Muscle layer of duodenum (tissue), 2 donors: ENCODE results near the gene ARHGAP10.

Experiments used
- H3K27ac ChIP-seq: one replicate; pipeline ENCODE4 v1.7.0; 2013; ENCODE audit warnings: mild to moderate bottlenecking, low read length
- H3K27me3 ChIP-seq: one replicate; pipeline ENCODE4 v1.7.0; 2013; ENCODE audit warnings: low read depth, mild to moderate bottlenecking, control low read depth, low read length
- H3K36me3 ChIP-seq, 2 donors: one replicate each; pipeline ENCODE4 v1.7.0; 2013; ENCODE audit warnings: low read length in 2 of 2, control low read depth in 1 of 2, mild to moderate bottlenecking in 1 of 2; ENCODE audit not compliant: insufficient read depth in 2 of 2, control insufficient read depth in 1 of 2
- H3K4me1 ChIP-seq, 2 donors: one replicate each; pipeline ENCODE4 v1.7.0; 2013; ENCODE audit warnings: low read length in 2 of 2, mild to moderate bottlenecking in 2 of 2, control low read depth in 1 of 2, moderate library complexity in 1 of 2; ENCODE audit not compliant: insufficient read depth in 2 of 2, control insufficient read depth in 1 of 2
- H3K4me3 ChIP-seq, 2 donors: one replicate each; pipeline ENCODE4 v1.7.0; 2013; ENCODE audit warnings: low read length in 2 of 2, low read depth in 1 of 2, mild to moderate bottlenecking in 1 of 2
- H3K9me3 ChIP-seq, 2 donors: one replicate each; pipeline ENCODE4 v1.7.0; 2013; ENCODE audit warnings: low read length in 2 of 2, control low read depth in 1 of 2, mild to moderate bottlenecking in 1 of 2; ENCODE audit not compliant: control insufficient read depth in 1 of 2
- donor health status: healthy.

ARHGAP10 gene

DNA sequence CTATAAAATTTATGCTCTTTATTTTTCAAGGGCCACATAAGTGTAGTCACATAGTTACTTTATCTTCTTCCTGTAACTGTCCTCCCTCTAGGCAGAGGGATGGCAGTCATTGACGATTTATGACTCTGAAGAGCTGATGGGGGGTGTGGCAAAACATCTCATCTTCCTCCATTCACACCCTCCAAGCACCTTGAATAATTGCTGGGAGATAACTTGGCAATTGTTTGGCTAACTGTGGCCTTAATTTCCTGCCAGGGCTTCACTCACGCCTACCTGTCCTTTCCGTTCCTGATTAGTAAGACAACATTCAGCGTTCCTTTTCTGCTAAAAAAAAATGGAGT lies 329.2 kb downstream of the ARHGAP10 start:
- Histone ChIP-seq H3K36me3 (peaks cover 2 to 10% of the 10 kb centered on the region in 2 donors), H3K27me3 (no peaks in the 10 kb centered on the region), H3K4me1 (peaks cover 0 to 30% of the 10 kb centered on the region in 2 donors), H3K4me3 (no peak overlapping the region), H3K27ac (no peak overlapping the region), H3K9me3 (no peaks in the 10 kb centered on the region)

DNA sequence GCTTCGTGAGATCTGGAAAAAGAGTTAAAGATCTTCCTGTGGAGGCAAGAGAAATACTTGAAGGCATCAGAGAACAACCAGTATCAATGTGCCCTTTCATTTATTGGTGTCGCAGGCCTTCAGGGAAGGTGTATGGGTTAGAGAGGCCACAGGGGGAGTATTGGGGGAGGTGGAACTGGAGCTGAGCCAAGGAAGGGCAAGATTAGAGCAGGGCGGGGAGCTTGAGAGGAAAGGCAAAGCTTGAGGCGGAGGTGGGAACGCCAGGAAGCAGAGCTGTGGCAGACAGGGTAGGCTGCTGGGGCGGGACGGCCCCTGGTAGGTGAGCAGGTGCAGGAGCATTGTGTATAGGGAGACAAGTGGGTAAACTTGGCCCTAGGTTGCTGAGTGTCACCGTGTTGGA lies 329.9 kb downstream of the ARHGAP10 start:
- no peaks in the 10 kb centered on the region for H3K27me3 ChIP-seq
- no peak overlapping the region for H3K4me3 ChIP-seq
- H3K4me1 ChIP-seq, result peaks cover 0 to 27% of the 10 kb centered on the region in 2 donors
- H3K36me3 ChIP-seq, result peaks cover 6 to 10% of the 10 kb centered on the region in 2 donors
- no peaks in the 10 kb centered on the region for H3K9me3 ChIP-seq
- H3K27ac ChIP-seq, result no peak overlapping the region

DNA sequence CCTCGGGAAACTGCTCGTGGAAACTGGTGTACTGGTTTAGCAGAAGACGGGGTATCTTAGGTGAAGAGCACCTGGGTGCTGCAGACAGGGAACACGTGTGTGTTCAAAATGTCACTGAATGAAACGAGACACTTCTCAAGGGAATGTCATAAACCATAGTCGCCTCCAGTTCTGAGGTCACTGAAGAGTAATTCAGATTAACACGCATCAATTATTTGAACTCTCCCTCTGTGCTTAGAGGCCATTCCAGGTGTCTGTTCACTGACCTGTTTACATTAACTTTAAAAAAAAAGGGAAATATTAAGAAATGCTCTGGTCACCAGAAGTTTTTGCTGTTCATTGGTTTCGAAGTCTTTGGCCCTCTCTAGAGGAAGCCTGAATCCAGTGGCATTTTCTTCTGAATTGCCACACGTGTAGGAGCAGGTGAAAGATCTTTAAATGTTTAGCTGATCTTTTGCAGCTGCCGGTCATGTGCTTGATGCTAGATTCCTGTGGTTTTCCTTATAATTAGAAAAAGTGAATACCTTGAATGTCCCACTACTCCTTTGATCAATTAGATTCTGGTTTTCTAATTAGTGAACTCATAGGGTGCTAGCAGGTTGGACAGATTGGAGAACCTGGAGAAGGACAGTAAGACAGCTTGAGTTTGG lies 330.5 kb downstream of the ARHGAP10 start:
- no peak overlapping the region for H3K4me3 ChIP-seq
- peaks cover 0 to 20% of the 10 kb centered on the region in 2 donors for H3K4me1 ChIP-seq
- peaks cover 6 to 10% of the 10 kb centered on the region in 2 donors for H3K36me3 ChIP-seq
- no peak overlapping the region for H3K27ac ChIP-seq
- no peaks in the 10 kb centered on the region for H3K27me3 ChIP-seq
- H3K9me3 ChIP-seq, result no peaks in the 10 kb centered on the region

DNA sequence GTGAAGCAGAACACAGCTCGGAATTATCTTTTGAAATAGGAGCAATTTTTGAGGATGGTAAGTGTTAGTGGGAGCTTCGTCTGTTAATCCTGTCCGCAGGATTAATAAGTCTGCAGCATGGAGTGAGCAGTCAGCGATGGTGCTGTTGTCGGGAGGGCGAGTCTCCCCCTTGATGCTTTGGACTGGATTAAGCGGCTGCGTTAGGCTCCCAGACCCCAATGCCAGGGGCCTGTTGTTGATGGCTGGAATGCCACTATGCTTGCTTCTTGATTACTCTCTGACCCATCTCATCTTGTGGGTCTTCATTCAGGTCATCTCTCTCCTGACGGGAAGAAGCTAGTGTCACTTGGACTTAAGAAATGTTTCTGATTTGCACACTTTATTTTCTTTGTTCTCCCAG lies 332.6 kb downstream of the ARHGAP10 start:
- Histone ChIP-seq H3K36me3 (peaks cover 6 to 10% of the 10 kb centered on the region in 2 donors), H3K4me3 (no peak overlapping the region), H3K9me3 (no peaks in the 10 kb centered on the region), H3K27ac (no peak overlapping the region), H3K27me3 (no peaks in the 10 kb centered on the region), H3K4me1 (peaks cover 0 to 12% of the 10 kb centered on the region in 2 donors)

DNA sequence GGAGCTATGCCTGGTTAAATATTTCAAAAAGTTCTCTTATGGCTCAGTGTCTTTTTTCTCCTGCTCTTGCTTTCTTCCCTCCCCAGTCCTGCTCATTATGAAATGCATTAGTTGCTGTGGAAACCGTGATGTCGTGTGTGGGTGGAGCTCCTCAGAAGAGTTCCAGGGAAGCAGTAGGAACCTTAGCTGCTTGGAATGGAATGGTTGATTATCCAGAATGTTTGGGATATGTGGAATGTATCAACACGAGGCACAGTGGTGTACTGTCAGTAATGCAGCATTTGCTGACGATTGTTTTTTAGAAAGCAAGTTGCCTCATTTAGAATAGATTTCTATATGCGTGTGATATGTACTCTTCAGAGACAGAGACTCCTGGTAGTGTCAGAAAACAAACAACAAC lies 333.2 kb downstream of the ARHGAP10 start:
- Histone ChIP-seq H3K4me3 (no peak overlapping the region), H3K27ac (no peak overlapping the region), H3K4me1 (peaks cover 0 to 19% of the 10 kb centered on the region in 2 donors), H3K36me3 (peaks cover 6 to 10% of the 10 kb centered on the region in 2 donors), H3K27me3 (no peaks in the 10 kb centered on the region), H3K9me3 (no peaks in the 10 kb centered on the region)

DNA sequence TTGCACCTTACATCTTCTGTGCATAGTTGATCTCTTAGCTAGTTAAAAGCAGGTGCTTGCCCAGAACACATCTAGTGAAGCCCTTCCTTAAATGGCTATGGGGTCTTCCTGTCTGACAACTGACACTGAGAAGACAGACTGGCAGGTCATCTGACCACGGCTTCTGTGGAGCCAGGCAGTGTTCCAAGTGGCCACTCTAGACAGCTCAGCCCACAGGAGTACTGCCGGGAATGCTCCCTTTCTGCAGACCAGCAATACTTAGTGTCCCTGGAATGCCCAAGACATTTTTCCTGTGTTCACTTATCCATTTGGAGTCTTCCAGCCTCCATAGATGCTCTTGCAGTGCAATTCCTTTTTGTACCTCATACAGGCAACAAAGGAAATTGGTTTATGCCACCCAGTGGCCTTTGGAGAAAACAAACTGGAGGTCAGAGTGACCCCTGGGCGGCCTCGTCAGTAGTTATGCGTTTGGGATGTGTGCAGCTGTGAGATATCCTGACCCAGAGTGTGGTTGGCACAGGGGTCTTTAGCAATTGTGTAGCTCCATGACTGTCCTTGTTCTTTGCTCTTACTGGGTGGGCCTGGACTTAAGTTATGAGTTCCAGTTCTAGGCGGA lies 335.5 kb downstream of the ARHGAP10 start:
- Histone ChIP-seq H3K4me1 (peaks cover 0 to 21% of the 10 kb centered on the region in 2 donors), H3K27ac (no peak overlapping the region), H3K9me3 (no peaks in the 10 kb centered on the region), H3K27me3 (no peaks in the 10 kb centered on the region), H3K4me3 (no peak overlapping the region), H3K36me3 (peaks cover 6 to 16% of the 10 kb centered on the region in 2 donors)

DNA sequence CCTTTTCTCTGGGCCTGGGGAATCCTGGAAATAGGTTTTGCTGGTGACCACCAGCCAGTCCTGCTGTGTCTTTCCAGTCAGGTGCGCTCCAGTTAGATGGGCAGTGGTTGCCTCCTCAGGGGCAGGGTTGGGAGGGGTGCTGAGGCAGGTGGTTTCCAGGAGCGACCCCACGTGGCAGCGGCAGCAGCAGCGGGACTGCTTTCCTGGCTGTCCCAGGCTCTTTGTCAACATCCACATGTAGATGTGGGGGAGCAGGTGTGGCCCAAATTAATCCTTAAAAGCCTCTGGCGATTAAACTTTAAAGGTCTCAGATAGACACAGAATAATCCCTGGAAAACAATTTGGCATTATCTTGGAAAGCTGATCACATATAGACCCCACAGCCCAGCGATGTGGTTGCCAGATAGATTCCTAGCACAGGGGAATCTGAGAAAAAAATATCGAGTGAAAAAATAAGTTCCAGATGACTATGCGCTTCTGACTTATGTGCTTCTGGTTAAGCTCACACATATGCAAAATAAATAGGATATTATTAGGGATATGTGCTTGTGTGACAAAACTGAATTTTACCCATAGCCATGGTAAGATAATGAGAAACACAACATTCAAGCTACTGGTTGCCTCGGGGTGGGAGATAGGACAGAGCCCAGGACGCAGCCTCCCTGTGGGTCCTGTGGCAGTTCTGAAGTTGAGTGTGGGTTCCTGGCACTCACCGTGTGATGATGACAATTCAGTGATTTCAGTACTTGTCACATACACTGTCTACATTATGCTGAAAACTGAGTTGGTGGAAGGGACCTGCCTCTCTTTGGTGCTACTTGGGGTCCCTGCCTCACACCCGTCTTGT lies 336.4 kb downstream of the ARHGAP10 start:
- Histone ChIP-seq H3K4me3 (no peak overlapping the region), H3K4me1 (peaks cover 0 to 21% of the 10 kb centered on the region in 2 donors), H3K27me3 (no peaks in the 10 kb centered on the region), H3K27ac (no peak overlapping the region), H3K9me3 (no peaks in the 10 kb centered on the region), H3K36me3 (peaks cover 6 to 23% of the 10 kb centered on the region in 2 donors)

DNA sequence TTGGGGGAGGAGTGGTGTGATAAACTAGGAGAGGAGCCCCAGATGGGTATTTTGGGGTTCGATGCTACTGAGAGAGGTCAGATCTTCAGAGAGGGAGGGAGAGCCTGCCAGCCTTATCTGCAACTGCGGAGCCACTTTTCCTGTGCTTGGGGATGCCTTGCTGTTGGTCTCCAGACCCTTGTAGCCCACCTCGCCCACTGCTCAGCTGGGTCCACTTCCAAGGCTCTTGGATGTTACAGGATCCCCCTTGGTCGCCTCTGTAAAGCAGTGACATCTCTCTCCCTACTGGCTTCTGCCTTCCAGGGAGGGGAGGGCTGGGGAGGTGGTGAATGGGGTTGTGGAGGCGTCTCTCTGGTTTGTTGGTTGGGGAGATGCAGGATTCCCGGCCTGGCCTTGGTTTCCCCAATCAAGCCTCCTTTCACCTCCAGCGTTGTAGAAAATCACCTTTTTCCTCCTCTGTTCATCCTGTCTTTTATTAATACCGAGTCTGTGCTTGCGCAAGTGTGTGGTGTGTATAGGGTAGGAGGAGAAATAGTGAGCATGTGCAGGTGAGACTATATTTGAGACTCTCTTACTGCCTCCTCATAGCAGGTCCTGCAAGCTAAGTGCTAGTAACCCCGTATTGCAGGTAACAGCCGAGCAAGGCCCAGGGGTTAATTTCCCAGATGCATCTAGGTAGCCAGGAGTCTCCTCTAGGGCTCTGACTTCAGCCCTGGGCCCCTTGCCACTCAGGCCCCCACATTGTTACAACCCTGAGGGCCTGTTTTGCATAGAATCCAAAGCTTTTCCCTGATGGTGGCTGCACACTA lies 337.4 kb downstream of the ARHGAP10 start:
- no peak overlapping the region for H3K27ac ChIP-seq
- H3K9me3 ChIP-seq, result peaks cover 0 to 2% of the 10 kb centered on the region in 2 donors
- H3K4me3 ChIP-seq, result no peak overlapping the region
- H3K4me1 ChIP-seq, result peaks cover 0 to 21% of the 10 kb centered on the region in 2 donors
- H3K36me3 ChIP-seq, result peaks cover 7 to 25% of the 10 kb centered on the region in 2 donors
- H3K27me3 ChIP-seq, result no peaks in the 10 kb centered on the region

DNA sequence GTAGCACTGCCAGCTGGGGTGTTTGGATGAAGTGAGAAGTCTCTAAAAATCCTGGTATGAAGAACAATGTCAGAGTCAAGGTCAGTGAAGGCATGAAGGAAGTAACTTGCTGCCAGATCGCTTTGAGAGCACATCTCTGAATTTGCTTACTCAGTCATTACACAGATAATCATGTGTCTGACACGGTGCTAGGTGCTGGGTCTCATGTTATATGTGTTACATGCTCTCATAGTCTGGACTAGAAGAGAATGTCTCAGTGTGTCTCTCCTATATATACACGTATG lies 337.9 kb downstream of the ARHGAP10 start:
- no peak overlapping the region for H3K4me3 ChIP-seq
- H3K9me3 ChIP-seq, result peaks cover 1 to 7% of the 10 kb centered on the region in 2 donors
- peaks cover 0 to 18% of the 10 kb centered on the region in 2 donors for H3K4me1 ChIP-seq
- no peaks in the 10 kb centered on the region for H3K27me3 ChIP-seq
- H3K27ac ChIP-seq, result no peak overlapping the region
- H3K36me3 ChIP-seq, result peaks cover 12 to 30% of the 10 kb centered on the region in 2 donors

DNA sequence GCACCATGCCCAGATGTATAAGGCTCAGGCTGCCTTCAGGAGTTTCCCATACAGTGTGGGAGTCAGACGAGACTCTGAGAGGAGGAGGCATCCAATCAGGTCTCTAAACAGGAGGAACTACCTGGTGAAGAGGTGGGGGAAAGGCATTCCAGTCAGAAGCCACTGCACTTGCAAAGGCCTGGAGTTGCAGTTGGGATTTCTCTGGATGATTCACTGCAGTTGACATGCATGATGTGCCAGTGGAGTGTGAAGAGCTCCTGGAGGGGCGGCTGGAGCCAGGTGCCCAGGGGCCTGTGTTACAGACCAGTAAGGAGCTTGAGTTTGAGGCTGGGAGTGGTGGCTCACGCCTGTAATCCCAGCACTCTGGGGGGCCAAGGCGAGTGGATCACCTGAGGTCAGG lies 339.1 kb downstream of the ARHGAP10 start:
- no peaks in the 10 kb centered on the region for H3K27me3 ChIP-seq
- H3K36me3 ChIP-seq, result peaks cover 23 to 42% of the 10 kb centered on the region in 2 donors
- H3K9me3 ChIP-seq, result peaks cover 7 to 13% of the 10 kb centered on the region in 2 donors
- H3K4me1 ChIP-seq, result peaks cover 0 to 14% of the 10 kb centered on the region in 2 donors
- H3K27ac ChIP-seq, result no peak overlapping the region
- H3K4me3 ChIP-seq, result no peak overlapping the region

DNA sequence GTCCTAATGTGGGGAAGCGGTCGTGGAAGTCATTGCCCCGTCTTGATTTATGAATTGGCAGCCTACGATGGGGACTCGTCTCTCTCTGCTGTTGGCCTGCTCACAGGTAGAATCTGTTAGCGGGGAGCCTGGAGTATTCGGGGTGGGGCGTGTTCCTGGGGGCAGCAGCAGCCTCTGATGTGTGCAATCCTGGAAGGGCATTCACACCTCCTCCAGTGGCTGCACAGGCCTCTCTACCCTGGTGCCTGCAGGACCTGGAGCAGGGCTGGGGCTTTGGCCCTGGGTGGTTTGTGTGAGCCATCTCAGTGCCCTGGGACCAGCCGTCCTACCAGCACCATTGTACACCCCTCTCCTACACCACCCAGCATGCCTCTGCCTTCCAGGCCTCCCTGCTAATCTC lies 340.9 kb downstream of the ARHGAP10 start:
- Histone ChIP-seq H3K4me1 (peaks cover 0 to 19% of the 10 kb centered on the region in 2 donors), H3K4me3 (no peak overlapping the region), H3K27me3 (no peaks in the 10 kb centered on the region), H3K9me3 (peaks cover 7 to 14% of the 10 kb centered on the region in 2 donors), H3K27ac (no peak overlapping the region), H3K36me3 (peaks cover 21 to 57% of the 10 kb centered on the region in 2 donors)
